Neutrophil (primary cell): ENCODE results near the gene TREM2.

Experiments used
- H3K27ac ChIP-seq: fragments of 200-600 bp; sonication (generic); 2 replicates; pipeline ENCODE4 v1.5.1; 2016; ENCODE audit warnings: mild to moderate bottlenecking, moderate library complexity
- H3K27me3 ChIP-seq: fragments of 200-600 bp; sonication (generic); 2 replicates; pipeline ENCODE4 v1.6.0; 2016; ENCODE audit warnings: mild to moderate bottlenecking
- H3K36me3 ChIP-seq: fragments of 200-600 bp; sonication (generic); 2 replicates; pipeline ENCODE4 v1.5.1; 2017
- H3K4me1 ChIP-seq, 2 experiments: fragments of 200-600 bp in 1 of 2; sonication (generic) in 1 of 2; 1 replicate in 1 of 2; 2 replicates in 1 of 2; pipeline versions ENCODE4 v1.5.1 to v1.6.1; 2013 to 2016; ENCODE audit warnings: low read depth in 1 of 2, low read length in 1 of 2, mild to moderate bottlenecking in 1 of 2, moderate library complexity in 1 of 2; ENCODE audit not compliant: control insufficient read depth in 1 of 2, insufficient read depth in 1 of 2
- H3K4me3 ChIP-seq, 2 experiments: fragments of 200-600 bp in 1 of 2; sonication (generic) in 1 of 2; 1 replicate in 1 of 2; 2 replicates in 1 of 2; pipeline ENCODE4 v1.5.1; 2013 to 2016; ENCODE audit warnings: low read depth in 1 of 2, low read length in 1 of 2, mild to moderate bottlenecking in 1 of 2, moderate library complexity in 1 of 2
- H3K9me3 ChIP-seq: fragments of 200-600 bp; sonication (generic); 2 replicates; pipeline ENCODE4 v1.5.1; 2016
- CTCF ChIP-seq: fragments of 200-600 bp; sonication (generic); IDR thresholded peaks from 2 replicates; pipeline ENCODE4 v1.5.1; 2016; ENCODE audit warnings: antibody characterized with exemption

The TREM2 gene

GRCh38 chr6:41200901-41201763 is 38.2 kb upstream of the TREM2 start, which contains the start of gene TREML2:
Gene TREML2 (minus strand): TSS chr6:41201149. CDS start chr6:41201008, 141 bp downstream.
- H3K9me3 ChIP-seq, result no peaks in the 10 kb centered on the region

GRCh38 chr6:41200296-41200900 is 37.5 kb upstream of the TREM2 start:
- TF ChIP-seq CTCF, result peak; percentile 26
- Histone ChIP-seq H3K27me3 (no peaks in the 10 kb centered on the region), H3K27ac (peak overlapping the region; percentile 99), H3K4me3 (peak overlapping the region; percentile 59 to 65), H3K9me3 (no peaks in the 10 kb centered on the region), H3K4me1 (peaks cover 76% of the 10 kb centered on the region in 2 experiments), H3K36me3 (peaks cover 32% of the 10 kb centered on the region)

More at GRCh38 chr6:41200901-41201763, 38.2 kb upstream of the TREM2 start, which contains the start of gene TREML2:
- Histone ChIP-seq H3K27me3 (no peaks in the 10 kb centered on the region), H3K27ac (peak within 1 kb of the TSS; percentile 99), H3K4me1 (peaks cover 68 to 69% of the 10 kb centered on the region in 2 experiments), H3K36me3 (peaks cover 25% of the 10 kb centered on the region), H3K4me3 (peak within 1 kb of the TSS; percentile 59 to 65)
- no peak for TF ChIP-seq CTCF

GRCh38 chr6:41199552-41200246 is 36.8 kb upstream of the TREM2 start:
- Histone ChIP-seq H3K27ac (peak overlapping the region; percentile 99), H3K4me3 (peak overlapping the region; percentile 59 to 65)

GRCh38 chr6:41197234-41197633 is 34.3 kb upstream of the TREM2 start:
- Histone ChIP-seq H3K27ac (peak overlapping the region; percentile 99), H3K4me1 (peaks cover 71 to 74% of the 10 kb centered on the region in 2 experiments), H3K36me3 (peaks cover 64% of the 10 kb centered on the region), H3K27me3 (no peaks in the 10 kb centered on the region), H3K9me3 (no peaks in the 10 kb centered on the region), H3K4me3 (peak overlapping the region in 1 of 2 experiments; percentile 21)
- no peak for TF ChIP-seq CTCF

More at GRCh38 chr6:41199552-41200246, 36.8 kb upstream of the TREM2 start:
- TF ChIP-seq CTCF, result no peak
- no peaks in the 10 kb centered on the region for H3K9me3 ChIP-seq
- no peaks in the 10 kb centered on the region for H3K27me3 ChIP-seq
- H3K4me1 ChIP-seq, result peaks cover 78 to 79% of the 10 kb centered on the region in 2 experiments
- H3K36me3 ChIP-seq, result peaks cover 39% of the 10 kb centered on the region

GRCh38 chr6:41194386-41194785 is 31.5 kb upstream of the TREM2 start:
- TF ChIP-seq CTCF, result no peak
- H3K36me3 ChIP-seq, result peaks cover 84% of the 10 kb centered on the region
- H3K27me3 ChIP-seq, result no peaks in the 10 kb centered on the region
- H3K9me3 ChIP-seq, result no peaks in the 10 kb centered on the region
- H3K27ac ChIP-seq, result peak overlapping the region; percentile 99
- H3K4me1 ChIP-seq, result peaks cover 53 to 66% of the 10 kb centered on the region in 2 experiments
- no peak overlapping the region for H3K4me3 ChIP-seq
